GM12892 (cell line): ENCODE data around the gene PCED1B.

Experiments
- POLR2A ChIP-seq: IDR thresholded peaks from 2 replicates; pipeline ENCODE4 v1.6.1; 2011; ENCODE audit warnings: low read depth, low read length, control low read depth
- POLR2AphosphoS5 ChIP-seq: IDR thresholded peaks from 2 replicates; pipeline ENCODE4 v1.6.1; 2011; ENCODE audit warnings: low read depth, low read length, control low read depth

DNA sequence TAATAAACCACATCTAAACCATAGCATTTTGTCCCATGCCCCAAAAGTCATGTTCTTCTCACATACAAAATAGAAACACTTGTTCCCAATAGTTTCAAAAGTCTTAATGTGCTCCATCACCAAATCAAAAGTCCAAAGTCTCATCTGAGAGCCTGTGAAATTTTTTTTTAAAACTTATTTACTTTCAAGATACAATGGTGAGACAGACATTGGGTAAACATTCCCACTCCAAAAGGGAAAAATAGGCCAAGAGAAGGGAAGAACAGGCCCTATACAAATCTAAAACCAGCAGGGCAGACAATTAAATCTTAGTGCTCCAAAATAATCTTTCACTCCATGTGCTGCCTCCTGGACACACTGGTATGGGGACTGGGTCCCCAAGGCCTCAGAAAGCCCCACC, 84.7 kb downstream of the PCED1B start:
- TF ChIP-seq POLR2A: no peak
- no peak for TF ChIP-seq POLR2AphosphoS5
